Skeletal muscle satellite cell (primary cell): ENCODE data around the gene TMEM63B.

ENCODE experiments used
- H3K27me3 ChIP-seq: 2 replicates; pipeline ENCODE4 v1.7.0; 2013; ENCODE audit warnings: low read length; ENCODE audit not compliant: control insufficient read depth, insufficient read depth
- H3K36me3 ChIP-seq: 2 replicates; pipeline ENCODE4 v1.7.0; 2013; ENCODE audit warnings: mild to moderate bottlenecking, control low read depth, low read length; ENCODE audit not compliant: insufficient read depth
- H3K4me1 ChIP-seq: 2 replicates; pipeline ENCODE4 v1.7.0; 2013; ENCODE audit warnings: low read length; ENCODE audit not compliant: control insufficient read depth, insufficient read depth
- H3K4me2 ChIP-seq: 2 replicates; pipeline ENCODE4 v1.7.0; 2013; ENCODE audit warnings: mild to moderate bottlenecking, low read length
- H3K4me3 ChIP-seq: 2 replicates; pipeline ENCODE4 v1.7.0; 2013; ENCODE audit warnings: low read length
- H3K9ac ChIP-seq: 2 replicates; pipeline ENCODE4 v1.7.0; 2013; ENCODE audit warnings: mild to moderate bottlenecking, low read depth, low read length, moderate library complexity
- H3K9me3 ChIP-seq: replicated peaks from 2 replicates; pipeline ENCODE4 v1.7.0; 2013; ENCODE audit warnings: mild to moderate bottlenecking, control low read depth, low read length

Gene TMEM63B

GRCh38 chr6:44167567-44167966 is 40.2 kb downstream of the TMEM63B start:
- H3K4me3 ChIP-seq = no peak overlapping the region
- no peaks in the 10 kb centered on the region for H3K9me3 ChIP-seq
- H3K27me3 ChIP-seq = peaks cover 46% of the 10 kb centered on the region
- H3K4me2 ChIP-seq = no peak overlapping the region
- H3K9ac ChIP-seq = no peak overlapping the region
- H3K4me1 ChIP-seq = no peaks in the 10 kb centered on the region
- H3K36me3 ChIP-seq = no peaks in the 10 kb centered on the region

GRCh38 chr6:44169154-44169553 is 41.8 kb downstream of the TMEM63B start:
- no peaks in the 10 kb centered on the region for H3K9me3 ChIP-seq
- no peak overlapping the region for H3K4me2 ChIP-seq
- peaks cover 3% of the 10 kb centered on the region for H3K4me1 ChIP-seq
- peaks cover 35% of the 10 kb centered on the region for H3K27me3 ChIP-seq
- no peak overlapping the region for H3K9ac ChIP-seq
- H3K36me3 ChIP-seq = no peaks in the 10 kb centered on the region
- H3K4me3 ChIP-seq = no peak overlapping the region

GRCh38 chr6:44169886-44170570 is 42.7 kb downstream of the TMEM63B start:
- Histone ChIP-seq H3K4me1 (peaks cover 3% of the 10 kb centered on the region), H3K9ac (no peak overlapping the region), H3K4me2 (no peak overlapping the region), H3K9me3 (no peaks in the 10 kb centered on the region), H3K4me3 (no peak overlapping the region), H3K36me3 (no peaks in the 10 kb centered on the region), H3K27me3 (peaks cover 30% of the 10 kb centered on the region)

GRCh38 chr6:44171899-44172546 is 44.7 kb downstream of the TMEM63B start:
- H3K4me3 ChIP-seq = no peak overlapping the region
- no peak overlapping the region for H3K9ac ChIP-seq
- H3K4me1 ChIP-seq = peaks cover 6% of the 10 kb centered on the region
- no peaks in the 10 kb centered on the region for H3K36me3 ChIP-seq
- H3K9me3 ChIP-seq = no peaks in the 10 kb centered on the region
- H3K27me3 ChIP-seq = peaks cover 14% of the 10 kb centered on the region
- H3K4me2 ChIP-seq = no peak overlapping the region

- H3K4me3 ChIP-seq = no peak overlapping the region
- no peaks in the 10 kb centered on the region for H3K36me3 ChIP-seq
- peaks cover 14% of the 10 kb centered on the region for H3K27me3 ChIP-seq
- H3K4me2 ChIP-seq = peak overlapping the region; percentile 6
- H3K9ac ChIP-seq = no peak overlapping the region
- H3K4me1 ChIP-seq = peaks cover 12% of the 10 kb centered on the region
- H3K9me3 ChIP-seq = no peaks in the 10 kb centered on the region
Observed at GRCh38 chr6:44172731-44173500, 45.6 kb downstream of the TMEM63B start.

- Histone ChIP-seq H3K4me1 (peaks cover 28% of the 10 kb centered on the region), H3K4me3 (no peak overlapping the region)
Observed at GRCh38 chr6:44176130-44176761, 48.9 kb downstream of the TMEM63B start.

GRCh38 chr6:44176762-44177509 is 49.6 kb downstream of the TMEM63B start:
- Histone ChIP-seq H3K4me1 (peaks cover 28% of the 10 kb centered on the region), H3K4me3 (no peak overlapping the region), H3K9ac (no peak overlapping the region), H3K4me2 (no peak overlapping the region), H3K9me3 (no peaks in the 10 kb centered on the region), H3K36me3 (no peaks in the 10 kb centered on the region), H3K27me3 (no peaks in the 10 kb centered on the region)

More at GRCh38 chr6:44176130-44176761, 48.9 kb downstream of the TMEM63B start:
- no peaks in the 10 kb centered on the region for H3K36me3 ChIP-seq
- no peaks in the 10 kb centered on the region for H3K9me3 ChIP-seq
- peaks cover 2% of the 10 kb centered on the region for H3K27me3 ChIP-seq
- H3K4me2 ChIP-seq = no peak overlapping the region
- H3K9ac ChIP-seq = no peak overlapping the region

GRCh38 chr6:44177691-44178423 is 50.5 kb downstream of the TMEM63B start:
- H3K9me3 ChIP-seq = no peaks in the 10 kb centered on the region
- no peaks in the 10 kb centered on the region for H3K36me3 ChIP-seq
- peaks cover 26% of the 10 kb centered on the region for H3K4me1 ChIP-seq
- no peak overlapping the region for H3K4me3 ChIP-seq
- no peaks in the 10 kb centered on the region for H3K27me3 ChIP-seq
- H3K4me2 ChIP-seq = no peak overlapping the region
- H3K9ac ChIP-seq = no peak overlapping the region

GRCh38 chr6:44178424-44179071 is 51.2 kb downstream of the TMEM63B start:
- H3K36me3 ChIP-seq = no peaks in the 10 kb centered on the region
- H3K27me3 ChIP-seq = peaks cover 5% of the 10 kb centered on the region
- no peak overlapping the region for H3K4me3 ChIP-seq
- H3K4me2 ChIP-seq = no peak overlapping the region
- H3K9me3 ChIP-seq = no peaks in the 10 kb centered on the region
- H3K9ac ChIP-seq = no peak overlapping the region
- peaks cover 24% of the 10 kb centered on the region for H3K4me1 ChIP-seq

- Histone ChIP-seq H3K9me3 (no peaks in the 10 kb centered on the region), H3K36me3 (no peaks in the 10 kb centered on the region), H3K4me1 (peaks cover 24% of the 10 kb centered on the region), H3K4me2 (no peak overlapping the region), H3K4me3 (no peak overlapping the region), H3K27me3 (peaks cover 9% of the 10 kb centered on the region), H3K9ac (no peak overlapping the region)
Observed at GRCh38 chr6:44179072-44179536, 51.8 kb downstream of the TMEM63B start.
